Endothelial cell of umbilical vein (primary cell): ENCODE measurements around the gene ST8SIA6.

ENCODE experiments used
- EZH2 ChIP-seq: IDR thresholded peaks from 2 replicates; pipeline ENCODE4 v1.6.1; 2012; ENCODE audit warnings: borderline replicate concordance, low read depth, mild to moderate bottlenecking, moderate library complexity, low read length, inconsistent platforms; ENCODE audit not compliant: severe bottlenecking
- JUN ChIP-seq: IDR thresholded peaks from 2 replicates; pipeline ENCODE4 v1.6.1; 2011; ENCODE audit warnings: borderline replicate concordance, low read depth; ENCODE audit not compliant: insufficient read length, insufficient read depth
- POLR2A ChIP-seq: IDR thresholded peaks from 2 replicates; pipeline ENCODE4 v1.6.1; 2012; ENCODE audit warnings: low read depth, mild to moderate bottlenecking, control low read depth, low read length
- POLR2AphosphoS5 ChIP-seq: IDR thresholded peaks from 2 replicates; pipeline ENCODE4 v1.6.1; 2012; ENCODE audit warnings: low read depth, mild to moderate bottlenecking, control low read depth, low read length, moderate library complexity; ENCODE audit not compliant: insufficient read depth
- TF ChIP-seq, protein P1 (sequence below): IDR thresholded peaks from 2 replicates; pipeline ENCODE4 v1.6.1; 2011; ENCODE audit not compliant: insufficient read depth, insufficient read length
- TF ChIP-seq, protein P2 (sequence below), 2 donors: IDR thresholded peaks; 1 replicate in 1 of 2; 2 replicates in 1 of 2; pipeline ENCODE4 v1.5.1; 2011; ENCODE audit warnings: low read length in 2 of 2, mild to moderate bottlenecking in 2 of 2, moderate library complexity in 2 of 2, control low read depth in 1 of 2, inconsistent platforms in 1 of 2, low read depth in 1 of 2; ENCODE audit not compliant: insufficient read depth in 1 of 2; ENCODE audit errors: extremely low read depth in 1 of 2

DNA sequence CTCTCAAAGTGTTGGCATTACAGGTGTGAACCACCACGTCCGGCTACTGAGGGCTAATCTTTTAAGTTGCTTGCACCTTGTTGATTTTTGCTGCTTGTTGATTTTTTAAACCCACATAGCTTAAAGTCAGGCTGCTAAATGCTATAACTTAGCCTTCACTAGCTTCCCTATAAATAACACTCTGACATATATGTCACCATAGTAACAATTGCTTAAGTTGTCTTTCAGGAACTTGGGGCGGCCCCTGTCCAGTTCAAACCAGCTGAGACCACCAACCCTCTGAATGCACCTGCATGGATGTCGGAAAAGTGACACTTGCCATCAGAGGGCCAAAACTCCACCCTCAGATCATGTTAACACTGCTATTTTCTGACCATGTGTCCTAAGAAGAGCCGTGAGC is 47.3 kb downstream of the ST8SIA6 start:
- TF ChIP-seq POLR2A = no peak
- TF ChIP-seq, protein P1, sequence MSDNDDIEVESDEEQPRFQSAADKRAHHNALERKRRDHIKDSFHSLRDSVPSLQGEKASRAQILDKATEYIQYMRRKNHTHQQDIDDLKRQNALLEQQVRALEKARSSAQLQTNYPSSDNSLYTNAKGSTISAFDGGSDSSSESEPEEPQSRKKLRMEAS = no peak
- TF ChIP-seq, protein P2, sequence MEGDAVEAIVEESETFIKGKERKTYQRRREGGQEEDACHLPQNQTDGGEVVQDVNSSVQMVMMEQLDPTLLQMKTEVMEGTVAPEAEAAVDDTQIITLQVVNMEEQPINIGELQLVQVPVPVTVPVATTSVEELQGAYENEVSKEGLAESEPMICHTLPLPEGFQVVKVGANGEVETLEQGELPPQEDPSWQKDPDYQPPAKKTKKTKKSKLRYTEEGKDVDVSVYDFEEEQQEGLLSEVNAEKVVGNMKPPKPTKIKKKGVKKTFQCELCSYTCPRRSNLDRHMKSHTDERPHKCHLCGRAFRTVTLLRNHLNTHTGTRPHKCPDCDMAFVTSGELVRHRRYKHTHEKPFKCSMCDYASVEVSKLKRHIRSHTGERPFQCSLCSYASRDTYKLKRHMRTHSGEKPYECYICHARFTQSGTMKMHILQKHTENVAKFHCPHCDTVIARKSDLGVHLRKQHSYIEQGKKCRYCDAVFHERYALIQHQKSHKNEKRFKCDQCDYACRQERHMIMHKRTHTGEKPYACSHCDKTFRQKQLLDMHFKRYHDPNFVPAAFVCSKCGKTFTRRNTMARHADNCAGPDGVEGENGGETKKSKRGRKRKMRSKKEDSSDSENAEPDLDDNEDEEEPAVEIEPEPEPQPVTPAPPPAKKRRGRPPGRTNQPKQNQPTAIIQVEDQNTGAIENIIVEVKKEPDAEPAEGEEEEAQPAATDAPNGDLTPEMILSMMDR (IDR thresholded peaks at IDR 0.05; ENCODE audit: extremely low read depth in 1 of 2, insufficient read depth in 1 of 2, low read depth in 1 of 2, low read length in 2 of 2) = no peak
- TF ChIP-seq JUN = no peak
- no peak for TF ChIP-seq EZH2
- TF ChIP-seq POLR2AphosphoS5 = no peak
